GM23338 (cell line): Measurements from ENCODE around the gene MED12L. TPM values are rescaled to one million over a fixed set of nuclear protein-coding genes. Genes with fewer than 3 reads are reported as not detected.

Experiments
- ATAC-seq: fragments of 200-7000 bp; cut with Tn5 transposase; 3 replicates; pipeline ENCODE4 v1.9.1; 2020
- DNase-seq: peaks from one replicate; pipeline ENCODE4 v3.0.0-alpha.2; 2015; ENCODE audit warnings: low spot score
- H2AFZ ChIP-seq: fragments of 200-600 bp; sonication (generic); 2 replicates; pipeline ENCODE4 v1.8.0; 2016; ENCODE audit warnings: antibody characterized with exemption, mild to moderate bottlenecking, moderate library complexity
- H3F3A ChIP-seq: fragments of 200-600 bp; sonication (generic); replicated peaks from 2 replicates; pipeline ENCODE4 v1.8.0; 2017; ENCODE audit warnings: antibody characterized with exemption, mixed run types, low read depth
- H3K27ac ChIP-seq: fragments of 200-600 bp; sonication (generic); 2 replicates; pipeline ENCODE4 v1.6.1; 2016; ENCODE audit warnings: low read depth
- H3K27me3 ChIP-seq: fragments of 200-600 bp; sonication (generic); 2 replicates; pipeline ENCODE4 v1.8.0; 2016; ENCODE audit warnings: mild to moderate bottlenecking, mixed run types, moderate library complexity; ENCODE audit not compliant: insufficient read depth
- H3K36me3 ChIP-seq: fragments of 200-600 bp; sonication (generic); 2 replicates; pipeline ENCODE4 v1.8.0; 2016; ENCODE audit warnings: mild to moderate bottlenecking; ENCODE audit not compliant: insufficient read depth
- H3K4me1 ChIP-seq: fragments of 200-600 bp; sonication (generic); 2 replicates; pipeline ENCODE4 v1.8.0; 2016; ENCODE audit warnings: mild to moderate bottlenecking, moderate library complexity; ENCODE audit not compliant: insufficient read depth
- H3K4me2 ChIP-seq: fragments of 200-600 bp; sonication (generic); 2 replicates; pipeline ENCODE4 v1.7.1; 2017; ENCODE audit warnings: mixed run types
- H3K4me3 ChIP-seq: fragments of 200-600 bp; sonication (generic); 2 replicates; pipeline ENCODE4 v1.6.1; 2016; ENCODE audit warnings: mixed run types
- H3K79me2 ChIP-seq: fragments of 200-600 bp; sonication (generic); replicated peaks from 2 replicates; pipeline ENCODE4 v1.8.0; 2017; ENCODE audit warnings: mild to moderate bottlenecking; ENCODE audit not compliant: insufficient read depth
- H3K9me2 ChIP-seq: fragments of 200-600 bp; sonication (generic); 2 replicates; pipeline ENCODE4 v1.8.0; 2017; ENCODE audit not compliant: insufficient read depth
- H4K20me1 ChIP-seq: fragments of 200-600 bp; sonication (generic); replicated peaks from 2 replicates; pipeline ENCODE4 v1.8.0; 2017; ENCODE audit warnings: mild to moderate bottlenecking; ENCODE audit not compliant: insufficient read depth
- H3K27ac Mint-ChIP-seq: 2 replicates; pipeline ENCODE4 v1.8.0; 2020; ENCODE audit warnings: inconsistent platforms, mild to moderate bottlenecking, moderate library complexity, mixed read lengths
- H3K27me3 Mint-ChIP-seq: 3 replicates; pipeline ENCODE4 v1.8.0; 2022; ENCODE audit warnings: low read depth, mild to moderate bottlenecking, moderate library complexity, mixed read lengths, inconsistent platforms; ENCODE audit not compliant: insufficient read depth, poor library complexity
- H3K36me3 Mint-ChIP-seq: 3 replicates; pipeline ENCODE4 v1.8.0; 2021; ENCODE audit warnings: low read depth, mild to moderate bottlenecking, inconsistent platforms, moderate library complexity, mixed read lengths
- H3K4me1 Mint-ChIP-seq: 3 replicates; pipeline ENCODE4 v1.8.0; 2020; ENCODE audit warnings: mild to moderate bottlenecking, inconsistent platforms, mixed read lengths
- H3K4me3 Mint-ChIP-seq: 3 replicates; pipeline ENCODE4 v1.8.0; 2021; ENCODE audit warnings: moderate library complexity, mild to moderate bottlenecking, inconsistent platforms, mixed read lengths
- H3K9me3 Mint-ChIP-seq: 3 replicates; pipeline ENCODE4 v1.8.0; 2020; ENCODE audit warnings: moderate library complexity, mild to moderate bottlenecking, inconsistent platforms, mixed read lengths
- CREB1 ChIP-seq: fragments of 250-450 bp; sonication (Bioruptor Pico); IDR thresholded peaks from 2 replicates; pipeline ENCODE4 v1.5.0; 2020; ENCODE audit warnings: low read depth, mild to moderate bottlenecking, moderate library complexity
- EZH2 ChIP-seq: fragments of 200-600 bp; sonication (generic); IDR thresholded peaks from one replicate; pipeline ENCODE4 v1.8.0; 2017; ENCODE audit warnings: antibody characterized with exemption, mild to moderate bottlenecking, low read depth; ENCODE audit not compliant: unreplicated experiment
- EZH2phosphoT487 ChIP-seq: fragments of 200-600 bp; sonication (generic); IDR thresholded peaks from one replicate; pipeline ENCODE4 v1.8.1; 2018; ENCODE audit warnings: antibody characterized with exemption; ENCODE audit not compliant: unreplicated experiment
- JUNB ChIP-seq: IDR thresholded peaks from one replicate; pipeline ENCODE4 v1.6.1; 2016; ENCODE audit warnings: antibody characterized with exemption; ENCODE audit not compliant: unreplicated experiment
- NANOG ChIP-seq: IDR thresholded peaks from 2 replicates; pipeline ENCODE4 v1.6.1; 2016; ENCODE audit warnings: antibody characterized with exemption, borderline replicate concordance
- POLR2AphosphoS5 ChIP-seq: IDR thresholded peaks from 2 replicates; pipeline ENCODE4 v1.6.1; 2016; ENCODE audit warnings: antibody characterized with exemption, low read depth
- STAT1 ChIP-seq: IDR thresholded peaks from one replicate; pipeline ENCODE4 v1.6.1; 2016; ENCODE audit warnings: antibody characterized with exemption; ENCODE audit not compliant: unreplicated experiment
- ZNF114 ChIP-seq: fragments of 250-450 bp; sonication (Bioruptor Pico); IDR thresholded peaks from 2 replicates; pipeline ENCODE4 v1.5.0; 2020; ENCODE audit warnings: mild to moderate bottlenecking, moderate library complexity
- ZNF331 ChIP-seq: fragments of 250-450 bp; sonication (Bioruptor Pico); IDR thresholded peaks from 2 replicates; pipeline ENCODE4 v1.5.0; 2020; ENCODE audit warnings: low read depth, mild to moderate bottlenecking, moderate library complexity
- polyA plus RNA-seq: library from polyadenylated mRNA; unstranded; fragments of >200 nt; fragmentation: Nextera tagmentation; extraction: Ambion mirVana; gene quantifications from 2 replicates; pipeline ENCODE4 v1.2.1, GENCODE V29; 2016
- total RNA-seq: library from RNA; depleted of rRNA; stranded (reverse); fragments of >200 nt; shearing (Covaris generic); gene quantifications from 2 replicates; pipeline ENCODE4 v1.2.3, GENCODE V29; 2014
- TF ChIP-seq, protein P1 (sequence below): IDR thresholded peaks from 2 replicates; pipeline ENCODE4 v1.6.1; 2016; ENCODE audit warnings: antibody characterized with exemption
- TF ChIP-seq, protein P2 (sequence below): IDR thresholded peaks from one replicate; pipeline ENCODE4 v1.6.1; 2018; ENCODE audit warnings: antibody characterized with exemption; ENCODE audit not compliant: unreplicated experiment
- TF ChIP-seq, protein P3 (sequence below): fragments of 250-450 bp; sonication (Bioruptor Pico); IDR thresholded peaks from 2 replicates; pipeline ENCODE4 v1.5.0; 2020; ENCODE audit warnings: mild to moderate bottlenecking, moderate library complexity

Gene MED12L
- total and polyA plus RNA-seq, 2 experiments from 2014 or later: 5.7 to 25.0 TPM

DNA sequence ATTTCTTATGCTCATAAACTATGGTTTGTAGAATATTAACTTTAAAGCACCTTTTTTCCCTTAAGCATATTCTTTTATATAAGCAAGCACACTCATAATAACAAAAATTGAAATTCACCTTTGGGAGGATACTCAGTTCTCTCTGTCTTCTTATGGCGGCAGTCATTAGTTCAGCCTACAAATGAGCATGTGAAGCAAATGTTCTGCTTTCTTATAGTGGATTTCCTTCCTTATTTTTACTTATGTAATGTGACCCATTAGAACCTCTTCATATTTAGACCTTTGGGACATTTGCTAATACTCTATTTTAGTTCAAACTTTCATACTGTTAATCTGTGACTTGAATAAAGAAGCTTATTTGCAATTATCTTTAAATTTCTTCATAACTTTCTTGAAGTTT is 243.9 kb downstream of the MED12L start, which contains the start of gene P2RY13 (continued):
- TF ChIP-seq, protein P1, sequence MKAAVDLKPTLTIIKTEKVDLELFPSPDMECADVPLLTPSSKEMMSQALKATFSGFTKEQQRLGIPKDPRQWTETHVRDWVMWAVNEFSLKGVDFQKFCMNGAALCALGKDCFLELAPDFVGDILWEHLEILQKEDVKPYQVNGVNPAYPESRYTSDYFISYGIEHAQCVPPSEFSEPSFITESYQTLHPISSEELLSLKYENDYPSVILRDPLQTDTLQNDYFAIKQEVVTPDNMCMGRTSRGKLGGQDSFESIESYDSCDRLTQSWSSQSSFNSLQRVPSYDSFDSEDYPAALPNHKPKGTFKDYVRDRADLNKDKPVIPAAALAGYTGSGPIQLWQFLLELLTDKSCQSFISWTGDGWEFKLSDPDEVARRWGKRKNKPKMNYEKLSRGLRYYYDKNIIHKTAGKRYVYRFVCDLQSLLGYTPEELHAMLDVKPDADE: no peak
- no peak for TF ChIP-seq ZNF114 (CRISPR knock-in tag)

DNA sequence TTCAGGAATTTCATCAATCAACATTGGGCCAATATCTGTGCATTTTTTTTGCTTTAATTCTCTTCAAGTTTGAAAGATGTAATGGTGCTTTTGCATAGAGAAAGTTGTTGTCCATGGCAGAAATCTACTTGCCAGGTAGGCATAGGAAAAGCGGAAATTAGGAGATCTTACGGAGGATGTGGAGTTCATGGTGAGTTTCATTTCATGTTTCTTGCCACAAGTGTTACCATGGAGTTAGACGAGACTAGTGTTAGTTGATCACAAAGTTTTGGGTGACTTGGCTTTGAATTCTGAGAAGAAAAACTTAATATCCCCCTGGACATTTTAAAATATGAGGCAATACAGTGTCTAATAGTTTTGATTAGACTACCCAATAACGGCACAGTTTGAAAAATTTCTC is 244.9 kb downstream of the MED12L start:
- H3K36me3 Mint-ChIP-seq: no peaks in the 10 kb centered on the region
- H3K4me3 Mint-ChIP-seq: no peak overlapping the region
- H3K27ac Mint-ChIP-seq: no peak overlapping the region
- Histone ChIP-seq H3K79me2 (no peaks in the 10 kb centered on the region), H3F3A (no peaks in the 10 kb centered on the region), H3K4me2 (no peak overlapping the region), H3K9me2 (no peaks in the 10 kb centered on the region; the same call in 1 of the 2 replicates), H3K27me3 (no peaks in the 10 kb centered on the region), H3K4me1 (no peaks in the 10 kb centered on the region; the same call in 1 of the 2 replicates), H3K36me3 (no peaks in the 10 kb centered on the region), H2AFZ (no peak overlapping the region), H3K4me3 (no peak overlapping the region), H4K20me1 (no peaks in the 10 kb centered on the region), H3K27ac (no peak overlapping the region)
- H3K27me3 Mint-ChIP-seq: no peaks in the 10 kb centered on the region
- H3K9me3 Mint-ChIP-seq: no peaks in the 10 kb centered on the region
- no peak for DNase-seq
- H3K4me1 Mint-ChIP-seq: peaks cover 15% of the 10 kb centered on the region
- ATAC-seq: no peak
- no peak for TF ChIP-seq ZNF331 (CRISPR knock-in tag)
- TF ChIP-seq, protein P1: no peak
- TF ChIP-seq ZNF114 (CRISPR knock-in tag): no peak
- no peak for TF ChIP-seq POLR2AphosphoS5
- TF ChIP-seq JUNB: no peak
- TF ChIP-seq, protein P2, sequence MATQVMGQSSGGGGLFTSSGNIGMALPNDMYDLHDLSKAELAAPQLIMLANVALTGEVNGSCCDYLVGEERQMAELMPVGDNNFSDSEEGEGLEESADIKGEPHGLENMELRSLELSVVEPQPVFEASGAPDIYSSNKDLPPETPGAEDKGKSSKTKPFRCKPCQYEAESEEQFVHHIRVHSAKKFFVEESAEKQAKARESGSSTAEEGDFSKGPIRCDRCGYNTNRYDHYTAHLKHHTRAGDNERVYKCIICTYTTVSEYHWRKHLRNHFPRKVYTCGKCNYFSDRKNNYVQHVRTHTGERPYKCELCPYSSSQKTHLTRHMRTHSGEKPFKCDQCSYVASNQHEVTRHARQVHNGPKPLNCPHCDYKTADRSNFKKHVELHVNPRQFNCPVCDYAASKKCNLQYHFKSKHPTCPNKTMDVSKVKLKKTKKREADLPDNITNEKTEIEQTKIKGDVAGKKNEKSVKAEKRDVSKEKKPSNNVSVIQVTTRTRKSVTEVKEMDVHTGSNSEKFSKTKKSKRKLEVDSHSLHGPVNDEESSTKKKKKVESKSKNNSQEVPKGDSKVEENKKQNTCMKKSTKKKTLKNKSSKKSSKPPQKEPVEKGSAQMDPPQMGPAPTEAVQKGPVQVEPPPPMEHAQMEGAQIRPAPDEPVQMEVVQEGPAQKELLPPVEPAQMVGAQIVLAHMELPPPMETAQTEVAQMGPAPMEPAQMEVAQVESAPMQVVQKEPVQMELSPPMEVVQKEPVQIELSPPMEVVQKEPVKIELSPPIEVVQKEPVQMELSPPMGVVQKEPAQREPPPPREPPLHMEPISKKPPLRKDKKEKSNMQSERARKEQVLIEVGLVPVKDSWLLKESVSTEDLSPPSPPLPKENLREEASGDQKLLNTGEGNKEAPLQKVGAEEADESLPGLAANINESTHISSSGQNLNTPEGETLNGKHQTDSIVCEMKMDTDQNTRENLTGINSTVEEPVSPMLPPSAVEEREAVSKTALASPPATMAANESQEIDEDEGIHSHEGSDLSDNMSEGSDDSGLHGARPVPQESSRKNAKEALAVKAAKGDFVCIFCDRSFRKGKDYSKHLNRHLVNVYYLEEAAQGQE: no peak
- no peak for TF ChIP-seq CREB1
- no peak for TF ChIP-seq EZH2phosphoT487
- no peak for TF ChIP-seq STAT1
- TF ChIP-seq, protein P3, sequence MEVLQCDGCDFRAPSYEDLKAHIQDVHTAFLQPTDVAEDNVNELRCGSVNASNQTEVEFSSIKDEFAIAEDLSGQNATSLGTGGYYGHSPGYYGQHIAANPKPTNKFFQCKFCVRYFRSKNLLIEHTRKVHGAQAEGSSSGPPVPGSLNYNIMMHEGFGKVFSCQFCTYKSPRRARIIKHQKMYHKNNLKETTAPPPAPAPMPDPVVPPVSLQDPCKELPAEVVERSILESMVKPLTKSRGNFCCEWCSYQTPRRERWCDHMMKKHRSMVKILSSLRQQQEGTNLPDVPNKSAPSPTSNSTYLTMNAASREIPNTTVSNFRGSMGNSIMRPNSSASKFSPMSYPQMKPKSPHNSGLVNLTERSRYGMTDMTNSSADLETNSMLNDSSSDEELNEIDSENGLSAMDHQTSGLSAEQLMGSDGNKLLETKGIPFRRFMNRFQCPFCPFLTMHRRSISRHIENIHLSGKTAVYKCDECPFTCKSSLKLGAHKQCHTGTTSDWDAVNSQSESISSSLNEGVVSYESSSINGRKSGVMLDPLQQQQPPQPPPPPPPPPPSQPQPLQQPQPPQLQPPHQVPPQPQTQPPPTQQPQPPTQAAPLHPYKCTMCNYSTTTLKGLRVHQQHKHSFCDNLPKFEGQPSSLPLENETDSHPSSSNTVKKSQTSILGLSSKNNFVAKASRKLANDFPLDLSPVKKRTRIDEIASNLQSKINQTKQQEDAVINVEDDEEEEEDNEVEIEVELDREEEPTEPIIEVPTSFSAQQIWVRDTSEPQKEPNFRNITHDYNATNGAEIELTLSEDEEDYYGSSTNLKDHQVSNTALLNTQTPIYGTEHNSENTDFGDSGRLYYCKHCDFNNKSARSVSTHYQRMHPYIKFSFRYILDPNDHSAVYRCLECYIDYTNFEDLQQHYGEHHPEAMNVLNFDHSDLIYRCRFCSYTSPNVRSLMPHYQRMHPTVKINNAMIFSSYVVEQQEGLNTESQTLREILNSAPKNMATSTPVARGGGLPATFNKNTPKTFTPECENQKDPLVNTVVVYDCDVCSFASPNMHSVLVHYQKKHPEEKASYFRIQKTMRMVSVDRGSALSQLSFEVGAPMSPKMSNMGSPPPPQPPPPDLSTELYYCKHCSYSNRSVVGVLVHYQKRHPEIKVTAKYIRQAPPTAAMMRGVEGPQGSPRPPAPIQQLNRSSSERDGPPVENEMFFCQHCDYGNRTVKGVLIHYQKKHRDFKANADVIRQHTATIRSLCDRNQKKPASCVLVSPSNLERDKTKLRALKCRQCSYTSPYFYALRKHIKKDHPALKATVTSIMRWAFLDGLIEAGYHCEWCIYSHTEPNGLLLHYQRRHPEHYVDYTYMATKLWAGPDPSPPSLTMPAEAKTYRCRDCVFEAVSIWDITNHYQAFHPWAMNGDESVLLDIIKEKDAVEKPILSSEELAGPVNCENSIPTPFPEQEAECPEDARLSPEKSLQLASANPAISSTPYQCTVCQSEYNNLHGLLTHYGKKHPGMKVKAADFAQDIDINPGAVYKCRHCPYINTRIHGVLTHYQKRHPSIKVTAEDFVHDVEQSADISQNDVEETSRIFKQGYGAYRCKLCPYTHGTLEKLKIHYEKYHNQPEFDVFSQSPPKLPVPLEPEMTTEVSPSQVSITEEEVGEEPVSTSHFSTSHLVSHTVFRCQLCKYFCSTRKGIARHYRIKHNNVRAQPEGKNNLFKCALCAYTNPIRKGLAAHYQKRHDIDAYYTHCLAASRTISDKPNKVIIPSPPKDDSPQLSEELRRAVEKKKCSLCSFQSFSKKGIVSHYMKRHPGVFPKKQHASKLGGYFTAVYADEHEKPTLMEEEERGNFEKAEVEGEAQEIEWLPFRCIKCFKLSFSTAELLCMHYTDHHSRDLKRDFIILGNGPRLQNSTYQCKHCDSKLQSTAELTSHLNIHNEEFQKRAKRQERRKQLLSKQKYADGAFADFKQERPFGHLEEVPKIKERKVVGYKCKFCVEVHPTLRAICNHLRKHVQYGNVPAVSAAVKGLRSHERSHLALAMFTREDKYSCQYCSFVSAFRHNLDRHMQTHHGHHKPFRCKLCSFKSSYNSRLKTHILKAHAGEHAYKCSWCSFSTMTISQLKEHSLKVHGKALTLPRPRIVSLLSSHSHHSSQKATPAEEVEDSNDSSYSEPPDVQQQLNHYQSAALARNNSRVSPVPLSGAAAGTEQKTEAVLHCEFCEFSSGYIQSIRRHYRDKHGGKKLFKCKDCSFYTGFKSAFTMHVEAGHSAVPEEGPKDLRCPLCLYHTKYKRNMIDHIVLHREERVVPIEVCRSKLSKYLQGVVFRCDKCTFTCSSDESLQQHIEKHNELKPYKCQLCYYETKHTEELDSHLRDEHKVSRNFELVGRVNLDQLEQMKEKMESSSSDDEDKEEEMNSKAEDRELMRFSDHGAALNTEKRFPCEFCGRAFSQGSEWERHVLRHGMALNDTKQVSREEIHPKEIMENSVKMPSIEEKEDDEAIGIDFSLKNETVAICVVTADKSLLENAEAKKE (CRISPR knock-in tag): no peak
- no peak for TF ChIP-seq NANOG
- no peak for TF ChIP-seq EZH2
